ENCODE measurements around the gene ITIH4. TPM values are rescaled to one million over a fixed set of nuclear protein-coding genes. Genes with fewer than 3 reads are reported as not detected.

ITIH4 gene
- polyA plus RNA-seq, 3 donors, result 0.59 to 47.7 TPM; not detected in 1

GRCh38 chr3:52843108-52843865 lies 12.8 kb upstream of the ITIH4 start:
- Mint-ChIP-seq H3K4me1 (peaks cover 39% of the 10 kb centered on the region), H3K4me3 (no peak overlapping the region), H3K27ac (peak overlapping the region; percentile 50 to 85 (median 69)), H3K9me3 (peaks cover 0 to 2% (median 0%) of the 10 kb centered on the region in 7 donors), H3K27me3 (ENCODE audit: low read depth in 3 of 3) (peaks cover 0 to 2% (median 0%) of the 10 kb centered on the region in 3 donors), H3K36me3 (peaks cover 68 to 87% of the 10 kb centered on the region in 2 donors)
- DNase-seq, result no peak
- H3K27ac ChIP-seq (ENCODE audit: low read depth in 1 of 2, low read length in 2 of 2), result peak overlapping the region in 1 of 2 donors; percentile 18
- 50% methylated on average over 15 of the region's 20 CpGs for WGBS (ENCODE audit: insufficient coverage)
- no peaks in the 10 kb centered on the region for H3K27me3 ChIP-seq (ENCODE audit: control insufficient read depth in 2 of 2, insufficient read depth in 2 of 2, low read length in 2 of 2)
- H3K9me3 ChIP-seq (replicated peaks in 1 of 2; ENCODE audit: control insufficient read depth in 1 of 2, insufficient read depth in 1 of 2, low read length in 2 of 2), result no peaks in the 10 kb centered on the region
- H3K4me2 ChIP-seq (replicated peaks; ENCODE audit: extremely low read depth, low read length, poor library complexity, severe bottlenecking), result no peak overlapping the region
- H3K79me2 ChIP-seq (ENCODE audit: insufficient read depth, low read length), result no peaks in the 10 kb centered on the region
- intact Hi-C loops (cut with micrococcal nuclease), result loop anchor here in 1 of 2 donors (10.0 kb wide), 1 partner anchor 232 kb away; no protein-coding TSS in a partner anchor
- no peaks in the 10 kb centered on the region for H4K20me1 ChIP-seq (ENCODE audit: insufficient read depth, low read length)
- TF ChIP-seq CTCF (IDR thresholded peaks at IDR 0.05), result no peak
- H3K4me3 ChIP-seq (replicated peaks in 1 of 3; ENCODE audit: low read depth in 2 of 3, low read length in 3 of 3), result no peak overlapping the region
- peaks cover 54 to 81% of the 10 kb centered on the region in 2 donors for H3K36me3 ChIP-seq (replicated peaks in 1 of 2; ENCODE audit: control insufficient read depth in 1 of 2, insufficient read depth in 2 of 2, low read length in 2 of 2)
- no peak overlapping the region for H2AFZ ChIP-seq (ENCODE audit: insufficient read depth, low read depth, low read length, poor library complexity, severe bottlenecking)
- H3K4me1 ChIP-seq (ENCODE audit: control insufficient read depth in 1 of 2, insufficient read depth in 2 of 2, low read length in 2 of 2), result peaks cover 33 to 36% of the 10 kb centered on the region in 2 donors
- H3K9ac ChIP-seq (ENCODE audit: insufficient read depth, low read length, poor library complexity, severe bottlenecking), result no peak overlapping the region

- H3K27ac ChIP-seq (ENCODE audit: low read depth in 1 of 2, low read length in 2 of 2), result peak overlapping the region in 1 of 2 donors; percentile 18
- intact Hi-C loops (cut with micrococcal nuclease), result loop anchor here in 1 of 2 donors (10.0 kb wide), 1 partner anchor 232 kb away; no protein-coding TSS in a partner anchor
- peaks cover 0 to 2% (median 0%) of the 10 kb centered on the region in 3 donors for H3K27me3 Mint-ChIP-seq (ENCODE audit: low read depth in 3 of 3)
- no peak overlapping the region for H3K9ac ChIP-seq (ENCODE audit: insufficient read depth, low read length, poor library complexity, severe bottlenecking)
- peaks cover 39% of the 10 kb centered on the region for H3K4me1 Mint-ChIP-seq
- TF ChIP-seq CTCF (IDR thresholded peaks at IDR 0.05), result no peak
- peaks cover 63 to 86% of the 10 kb centered on the region in 2 donors for H3K36me3 Mint-ChIP-seq
- H4K20me1 ChIP-seq (ENCODE audit: insufficient read depth, low read length), result no peaks in the 10 kb centered on the region
- H3K9me3 ChIP-seq (replicated peaks in 1 of 2; ENCODE audit: control insufficient read depth in 1 of 2, insufficient read depth in 1 of 2, low read length in 2 of 2), result no peaks in the 10 kb centered on the region
- H3K27me3 ChIP-seq (ENCODE audit: control insufficient read depth in 2 of 2, insufficient read depth in 2 of 2, low read length in 2 of 2), result no peaks in the 10 kb centered on the region
- DNase-seq, result no peak
- H3K79me2 ChIP-seq (ENCODE audit: insufficient read depth, low read length), result no peaks in the 10 kb centered on the region
- no peak overlapping the region for H3K4me2 ChIP-seq (replicated peaks; ENCODE audit: extremely low read depth, low read length, poor library complexity, severe bottlenecking)
- peaks cover 33 to 36% of the 10 kb centered on the region in 2 donors for H3K4me1 ChIP-seq (ENCODE audit: control insufficient read depth in 1 of 2, insufficient read depth in 2 of 2, low read length in 2 of 2)
- no peak overlapping the region for H3K4me3 Mint-ChIP-seq
- 54% methylated on average over 7 of the region's 7 CpGs for WGBS (ENCODE audit: insufficient coverage)
- peak overlapping the region; percentile 31 to 85 (median 49) for H3K27ac Mint-ChIP-seq
- no peak overlapping the region for H3K4me3 ChIP-seq (replicated peaks in 1 of 3; ENCODE audit: low read depth in 2 of 3, low read length in 3 of 3)
- peaks cover 53 to 81% of the 10 kb centered on the region in 2 donors for H3K36me3 ChIP-seq (replicated peaks in 1 of 2; ENCODE audit: control insufficient read depth in 1 of 2, insufficient read depth in 2 of 2, low read length in 2 of 2)
- H2AFZ ChIP-seq (ENCODE audit: insufficient read depth, low read depth, low read length, poor library complexity, severe bottlenecking), result no peak overlapping the region
- H3K9me3 Mint-ChIP-seq, result peaks cover 0 to 2% (median 0%) of the 10 kb centered on the region in 7 donors
Measured at GRCh38 chr3:52842424-52842823, 12.0 kb upstream of the ITIH4 start.
